OCI-LY3 (cell line): Measurements from ENCODE around the gene USP54.

Experiments
- EZH2phosphoT487 ChIP-seq: fragments of 200-600 bp; shearing (Covaris generic); IDR thresholded peaks from 2 replicates; pipeline ENCODE4 v1.6.1; 2018; ENCODE audit warnings: antibody characterized with exemption, mixed run types, low read depth
- TF ChIP-seq, protein P1 (sequence below): fragments of 200-600, 300-600 bp; sonication (generic); IDR thresholded peaks from 2 replicates; pipeline ENCODE4 v1.5.1; 2014; ENCODE audit warnings: antibody characterized with exemption, low read length, low read depth

DNA sequence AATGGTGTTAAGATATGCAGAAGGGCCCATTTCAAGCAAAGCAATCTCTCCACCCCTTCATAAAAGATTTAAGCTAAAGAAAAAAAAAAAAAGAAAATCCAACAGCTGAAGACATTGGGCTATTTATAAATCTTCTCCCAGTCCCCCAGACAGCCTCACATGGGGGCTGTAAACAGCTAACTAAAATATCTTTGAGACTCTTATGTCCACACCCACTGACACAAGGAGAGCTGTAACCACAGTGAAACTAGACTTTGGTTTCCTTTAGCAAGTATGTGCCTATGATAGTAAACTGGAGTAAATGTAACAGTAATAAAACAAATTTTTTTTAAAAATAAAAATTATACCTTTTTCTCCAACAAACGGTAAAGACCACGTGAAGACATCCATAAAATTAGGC lies 123.9 kb downstream of the USP54 start:
- TF ChIP-seq, protein P1, sequence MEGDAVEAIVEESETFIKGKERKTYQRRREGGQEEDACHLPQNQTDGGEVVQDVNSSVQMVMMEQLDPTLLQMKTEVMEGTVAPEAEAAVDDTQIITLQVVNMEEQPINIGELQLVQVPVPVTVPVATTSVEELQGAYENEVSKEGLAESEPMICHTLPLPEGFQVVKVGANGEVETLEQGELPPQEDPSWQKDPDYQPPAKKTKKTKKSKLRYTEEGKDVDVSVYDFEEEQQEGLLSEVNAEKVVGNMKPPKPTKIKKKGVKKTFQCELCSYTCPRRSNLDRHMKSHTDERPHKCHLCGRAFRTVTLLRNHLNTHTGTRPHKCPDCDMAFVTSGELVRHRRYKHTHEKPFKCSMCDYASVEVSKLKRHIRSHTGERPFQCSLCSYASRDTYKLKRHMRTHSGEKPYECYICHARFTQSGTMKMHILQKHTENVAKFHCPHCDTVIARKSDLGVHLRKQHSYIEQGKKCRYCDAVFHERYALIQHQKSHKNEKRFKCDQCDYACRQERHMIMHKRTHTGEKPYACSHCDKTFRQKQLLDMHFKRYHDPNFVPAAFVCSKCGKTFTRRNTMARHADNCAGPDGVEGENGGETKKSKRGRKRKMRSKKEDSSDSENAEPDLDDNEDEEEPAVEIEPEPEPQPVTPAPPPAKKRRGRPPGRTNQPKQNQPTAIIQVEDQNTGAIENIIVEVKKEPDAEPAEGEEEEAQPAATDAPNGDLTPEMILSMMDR, result no peak
- no peak for TF ChIP-seq EZH2phosphoT487
